Kidney epithelial cell (primary cell): Measurements from ENCODE around the gene DGKB. TPM values are rescaled to one million over a fixed set of nuclear protein-coding genes. Genes with fewer than 3 reads are reported as not detected.

Experiments
- DNase-seq: peaks from one replicate; pipeline ENCODE4 v3.0.0-alpha.2; 2010; ENCODE audit warnings: low read depth
- H3K27me3 ChIP-seq: 2 replicates; pipeline ENCODE4 v1.6.0; 2011; ENCODE audit warnings: low read length; ENCODE audit not compliant: control insufficient read depth, insufficient read depth
- H3K36me3 ChIP-seq: 2 replicates; pipeline ENCODE4 v1.5.1; 2011; ENCODE audit warnings: low read length; ENCODE audit not compliant: control insufficient read depth, insufficient read depth
- H3K4me3 ChIP-seq: 2 replicates; pipeline ENCODE4 v1.5.1; 2011; ENCODE audit warnings: low read depth, mild to moderate bottlenecking, control low read depth, low read length
- CTCF ChIP-seq: IDR thresholded peaks from 2 replicates; pipeline ENCODE4 v1.5.1; 2011; ENCODE audit warnings: mild to moderate bottlenecking, moderate library complexity, low read length, control low read depth, inconsistent platforms; ENCODE audit not compliant: insufficient read depth, poor library complexity, severe bottlenecking
- total RNA-seq: library from RNA; depleted of rRNA; stranded (reverse); fragments of >200 nt; gene quantifications from 2 replicates; pipeline ENCODE4 v1.2.3, GENCODE V29; 2015

The DGKB gene
- total RNA-seq, 1 donor from 2014 or later: not detected

GRCh38 chr7:14931511-14932215, 29.1 kb upstream of the DGKB start:
- no peak overlapping the region for H3K4me3 ChIP-seq
- H3K36me3 ChIP-seq: no peaks in the 10 kb centered on the region
- TF ChIP-seq CTCF: no peak
- no peaks in the 10 kb centered on the region for H3K27me3 ChIP-seq
- DNase-seq: no peak

GRCh38 chr7:14924398-14924797, 21.8 kb upstream of the DGKB start:
- Histone ChIP-seq H3K4me3 (no peak overlapping the region), H3K36me3 (no peaks in the 10 kb centered on the region), H3K27me3 (no peaks in the 10 kb centered on the region)
- DNase-seq: no peak
- TF ChIP-seq CTCF: no peak

GRCh38 chr7:14911077-14911476, 8.5 kb upstream of the DGKB start:
- Histone ChIP-seq H3K36me3 (no peaks in the 10 kb centered on the region), H3K27me3 (no peaks in the 10 kb centered on the region), H3K4me3 (no peak overlapping the region)
- no peak for DNase-seq
- no peak for TF ChIP-seq CTCF

- no peak overlapping the region for H3K4me3 ChIP-seq
- no peak for TF ChIP-seq CTCF
- H3K36me3 ChIP-seq: no peaks in the 10 kb centered on the region
- H3K27me3 ChIP-seq: no peaks in the 10 kb centered on the region
- no peak for DNase-seq
These were observed 6.1 kb upstream of the DGKB start for GRCh38 chr7:14908697-14909096.

GRCh38 chr7:14905764-14906163, 3.2 kb upstream of the DGKB start:
- Histone ChIP-seq H3K27me3 (no peaks in the 10 kb centered on the region), H3K36me3 (no peaks in the 10 kb centered on the region), H3K4me3 (no peak overlapping the region)
- TF ChIP-seq CTCF: no peak
- no peak for DNase-seq

- no peak for DNase-seq
- no peak overlapping the region for H3K4me3 ChIP-seq
- TF ChIP-seq CTCF: no peak
- no peaks in the 10 kb centered on the region for H3K36me3 ChIP-seq
- no peaks in the 10 kb centered on the region for H3K27me3 ChIP-seq
These were observed 2.5 kb downstream of the DGKB start for GRCh38 chr7:14900051-14900450.
